GM19240 (cell line): ENCODE measurements around the gene FOXQ1.
"Not testable (repeated sequence)": the region's sequence is repeated elsewhere in the genome, so short reads cannot be mapped to it uniquely, and the experiment has no call there.

Source experiments
- DNase-seq: peaks from one replicate; pipeline ENCODE4 v3.0.0; 2011; ENCODE audit warnings: low spot score; ENCODE audit not compliant: insufficient read length

FOXQ1 gene

DNA sequence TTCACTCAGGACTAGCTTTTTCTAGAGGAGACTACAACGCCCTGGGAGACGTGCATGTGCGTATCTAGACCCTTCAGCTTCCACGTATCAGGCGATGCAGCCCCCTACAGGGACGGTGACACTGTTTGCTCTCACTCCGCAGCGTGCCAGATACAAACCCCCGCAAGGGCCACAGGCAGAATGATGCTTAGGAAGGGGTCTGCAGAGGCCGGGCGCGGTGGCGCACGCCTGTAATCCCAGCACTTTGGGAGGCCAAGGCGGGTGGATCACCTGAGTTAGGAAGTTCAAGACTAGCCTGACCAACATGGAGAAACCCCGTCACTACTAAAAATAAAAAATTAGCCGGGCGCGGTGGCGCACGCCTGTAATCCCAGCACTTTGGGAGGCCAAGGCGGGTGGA is 6.7 kb downstream of the FOXQ1 start:
- DNase-seq = not testable (repeated sequence)

- no peak for DNase-seq
Measured at GRCh38 chr6:1321738-1322137, 9.8 kb downstream of the FOXQ1 start.

- no peak for DNase-seq
Measured at GRCh38 chr6:1322156-1322555, 10.3 kb downstream of the FOXQ1 start.

- no peak for DNase-seq
Measured at GRCh38 chr6:1322696-1323219, 10.9 kb downstream of the FOXQ1 start.

DNA sequence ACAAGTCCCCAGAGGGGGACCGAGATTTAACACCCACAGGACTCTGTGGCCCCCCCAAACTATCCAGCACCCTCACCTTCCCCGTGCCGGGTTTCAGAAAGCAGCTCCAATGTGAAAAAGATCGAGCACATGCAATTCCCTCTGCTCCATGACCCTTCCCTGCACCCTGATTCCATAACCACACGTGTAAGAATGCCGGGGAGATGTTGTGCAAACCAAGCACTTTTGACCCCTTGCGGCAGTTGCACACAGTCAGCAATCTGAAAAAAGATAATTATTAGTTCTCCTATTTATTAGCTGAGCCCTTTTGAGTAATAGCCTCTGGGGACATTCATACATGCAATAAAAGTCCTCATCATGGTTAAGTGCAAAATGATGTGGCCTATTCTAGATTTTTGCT is 13.0 kb downstream of the FOXQ1 start:
- no peak for DNase-seq

DNA sequence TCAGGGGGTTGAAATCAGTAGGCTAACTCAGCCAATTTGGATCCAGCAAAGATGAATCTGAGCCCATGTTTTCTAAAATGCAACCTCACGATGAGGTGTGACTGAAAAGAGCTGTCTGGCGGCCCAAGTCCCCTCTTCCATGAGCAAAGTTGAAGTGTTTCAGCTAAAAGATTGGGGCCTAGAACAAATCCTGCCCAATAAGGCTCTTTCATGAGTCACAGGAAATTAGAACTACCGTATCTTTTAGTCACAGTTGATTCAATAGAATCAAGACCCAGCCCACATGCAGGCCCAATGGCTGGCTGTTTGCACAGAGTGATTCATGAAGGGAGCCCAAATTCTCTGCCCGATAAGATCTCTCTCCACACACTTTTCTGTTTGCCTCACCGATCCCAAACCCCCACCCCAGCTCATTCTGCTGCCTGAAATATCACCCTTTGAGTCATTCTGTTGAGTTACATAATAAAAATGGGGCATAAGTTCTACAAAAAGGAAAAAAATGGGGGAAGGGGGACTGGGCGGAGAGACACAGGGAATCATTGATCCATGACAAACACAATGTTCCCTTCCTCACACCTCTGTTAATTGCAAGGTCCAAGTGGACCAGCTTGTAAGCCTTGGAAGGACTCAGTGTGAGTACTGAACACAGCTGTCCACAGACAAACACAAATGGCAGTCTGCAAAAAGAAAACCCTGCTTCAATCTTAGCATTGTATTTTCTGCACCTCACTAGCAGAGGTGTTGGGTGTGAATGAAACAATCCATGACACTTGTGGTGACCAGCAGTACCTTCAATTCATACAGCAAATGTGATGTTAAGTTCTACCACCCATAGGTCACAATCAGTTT is 13.8 kb downstream of the FOXQ1 start:
- DNase-seq = no peak

GRCh38 chr6:1326535-1327121 is 14.7 kb downstream of the FOXQ1 start:
- no peak for DNase-seq

GRCh38 chr6:1327630-1328029 is 15.7 kb downstream of the FOXQ1 start:
- DNase-seq = no peak

GRCh38 chr6:1328129-1328800 is 16.4 kb downstream of the FOXQ1 start:
- no peak for DNase-seq

- no peak for DNase-seq
Measured at GRCh38 chr6:1329708-1330107, 17.8 kb downstream of the FOXQ1 start.

- no peak for DNase-seq
Measured at GRCh38 chr6:1334684-1335083, 22.8 kb downstream of the FOXQ1 start.

- DNase-seq = no peak
Measured at GRCh38 chr6:1335367-1336037, 23.6 kb downstream of the FOXQ1 start.

GRCh38 chr6:1336246-1336843 is 24.4 kb downstream of the FOXQ1 start:
- no peak for DNase-seq

DNA sequence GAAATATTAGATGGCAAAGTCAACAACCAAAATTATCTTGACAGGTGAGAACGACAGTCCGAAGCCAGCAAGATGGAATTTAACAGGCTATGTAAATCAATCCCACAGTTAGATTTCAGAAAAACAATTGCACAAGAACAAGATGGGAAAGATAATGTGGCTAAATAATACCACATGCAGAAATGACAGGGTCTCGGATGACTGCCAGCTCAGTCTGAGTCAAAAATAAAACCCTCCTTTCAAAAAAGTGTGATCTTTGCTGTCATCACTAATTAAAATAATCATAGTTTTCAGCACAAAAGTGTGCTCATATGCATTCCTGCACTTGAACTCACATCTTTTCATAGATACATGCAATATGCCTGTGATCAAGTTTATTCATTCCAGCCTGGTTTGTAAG is 25.9 kb downstream of the FOXQ1 start:
- DNase-seq = no peak

DNA sequence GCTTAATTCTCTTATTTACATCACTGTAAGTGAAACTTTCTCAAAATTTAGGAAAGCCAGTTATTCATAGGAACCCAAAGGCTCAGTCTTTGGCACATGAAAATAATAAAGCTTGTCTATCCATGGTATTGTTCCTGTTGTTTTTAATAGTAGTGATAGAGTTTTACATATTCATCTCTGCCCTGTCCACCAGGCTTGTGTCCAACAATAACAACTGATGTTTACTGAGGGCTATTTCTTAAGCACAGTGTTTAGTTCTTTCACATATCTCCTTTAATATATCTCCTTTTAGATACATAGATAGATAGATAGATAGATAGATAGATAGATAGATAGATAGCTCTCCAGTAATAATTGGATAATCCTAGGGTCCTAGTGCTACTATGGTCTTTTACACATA is 34.2 kb downstream of the FOXQ1 start:
- no peak for DNase-seq

- no peak for DNase-seq
Measured at GRCh38 chr6:1346558-1347091, 34.7 kb downstream of the FOXQ1 start.

- DNase-seq = no peak
Measured at GRCh38 chr6:1347161-1347560, 35.3 kb downstream of the FOXQ1 start.

GRCh38 chr6:1348675-1349074 is 36.8 kb downstream of the FOXQ1 start:
- no peak for DNase-seq

- DNase-seq = no peak
Measured at GRCh38 chr6:1349655-1350054, 37.8 kb downstream of the FOXQ1 start.

GRCh38 chr6:1351381-1352008 is 39.6 kb downstream of the FOXQ1 start:
- DNase-seq = no peak

DNA sequence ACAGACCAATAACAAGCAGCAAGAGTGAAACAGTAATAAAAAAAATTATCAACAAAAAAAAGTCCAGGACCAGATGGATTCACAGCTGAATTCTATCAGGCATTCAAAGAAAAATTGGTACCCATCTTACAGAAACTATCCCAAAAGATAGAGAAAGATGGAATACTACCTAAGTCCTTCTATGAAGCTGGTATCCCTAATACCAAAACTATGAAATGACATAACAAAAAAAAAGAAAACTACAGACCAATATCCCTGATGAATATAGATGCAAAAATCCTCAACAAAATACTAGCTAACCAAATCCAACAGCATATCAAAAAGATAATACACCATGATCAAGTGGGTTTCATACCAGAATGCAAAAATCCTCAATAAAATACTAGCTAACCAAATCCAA is 43.2 kb downstream of the FOXQ1 start:
- DNase-seq = not testable (repeated sequence)
